GM18858 (cell line): ENCODE measurements around the gene IGF2BP2.

Experiments
- ATAC-seq: cut with Tn5 transposase; IDR thresholded peaks from one replicate; pipeline ENCODE4 v1.9.1; 2021; ENCODE audit not compliant: unreplicated experiment

The IGF2BP2 gene

DNA sequence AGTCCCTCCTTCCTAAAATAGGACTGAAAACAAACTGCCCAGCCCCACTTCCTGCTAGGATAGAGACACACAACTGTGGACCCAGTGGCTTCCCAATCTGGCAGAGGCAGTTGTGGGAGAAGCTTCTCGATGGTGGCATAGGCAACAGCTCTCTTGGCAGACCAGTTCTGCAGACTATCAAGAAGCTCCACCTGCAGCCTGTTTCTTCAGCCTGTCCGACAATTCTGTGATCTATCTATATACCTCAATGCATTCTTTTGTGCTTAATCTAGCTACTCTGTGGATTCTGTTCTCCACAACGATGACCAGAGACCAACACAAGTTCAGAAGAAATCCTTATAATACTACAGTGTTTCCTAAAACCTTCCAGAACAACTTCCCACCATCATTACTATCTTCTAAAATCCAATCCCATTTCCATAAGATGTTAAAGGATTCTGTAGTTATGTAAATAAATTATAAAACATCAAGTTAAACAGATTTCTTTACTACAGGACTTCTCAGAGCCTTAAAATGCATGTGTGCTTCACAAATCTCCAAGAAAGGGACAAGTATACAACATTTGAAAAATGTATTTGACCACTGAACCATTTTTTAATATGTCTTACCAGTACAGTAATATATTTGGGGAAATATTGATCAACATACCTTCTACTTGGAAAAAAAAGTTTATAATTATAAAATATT, 57.7 kb downstream of the IGF2BP2 start:
- ATAC-seq: no peak

DNA sequence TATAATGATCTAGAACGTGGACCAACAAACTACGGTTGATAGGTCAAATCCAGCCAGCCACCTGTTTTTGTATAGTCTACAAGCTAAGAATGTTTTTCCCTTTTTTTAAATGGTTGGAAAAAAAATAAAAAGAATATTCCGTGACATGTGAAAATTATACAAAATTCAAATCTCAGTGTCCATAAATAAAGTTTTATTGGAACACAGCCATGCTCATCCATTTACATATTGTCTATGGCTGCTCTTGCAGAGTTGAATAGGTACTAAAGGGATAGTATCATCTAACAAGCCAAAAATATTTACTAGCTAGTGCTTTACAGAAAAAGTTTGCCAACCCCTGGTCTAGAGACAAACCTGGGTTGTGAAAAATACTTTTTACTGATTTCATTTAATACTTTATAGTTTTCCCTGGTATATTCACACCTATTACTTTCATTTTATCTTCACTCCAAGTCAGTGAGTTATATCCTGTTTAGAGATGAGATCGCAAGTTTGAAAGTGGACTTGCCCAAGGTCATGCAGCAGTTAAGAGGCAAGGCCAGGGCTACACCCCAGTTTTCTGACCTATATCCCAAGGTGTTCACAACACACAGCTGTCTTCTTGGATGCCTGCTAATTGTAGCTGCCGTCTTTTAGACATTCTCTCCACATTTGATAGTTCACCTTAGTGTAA, 58.4 kb downstream of the IGF2BP2 start:
- ATAC-seq: no peak

DNA sequence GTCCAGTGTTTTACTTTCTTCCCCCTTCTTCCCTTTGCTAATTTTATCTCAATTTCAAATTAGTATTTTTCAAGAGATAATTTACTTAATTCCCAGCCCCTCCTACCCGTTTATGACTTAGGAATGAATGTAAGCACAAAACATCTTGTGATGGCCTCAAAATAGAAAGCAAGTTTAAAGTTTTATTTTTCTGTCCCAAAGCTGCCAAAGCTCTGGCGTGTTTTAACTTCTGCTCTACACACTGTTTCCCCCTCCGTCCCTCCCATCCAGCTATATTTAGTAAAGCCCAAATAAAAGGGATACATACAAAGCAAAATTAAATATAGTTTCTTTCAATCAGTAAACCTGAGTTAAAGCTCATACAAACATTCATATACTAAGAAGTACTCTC, 59.9 kb downstream of the IGF2BP2 start:
- ATAC-seq: no peak

DNA sequence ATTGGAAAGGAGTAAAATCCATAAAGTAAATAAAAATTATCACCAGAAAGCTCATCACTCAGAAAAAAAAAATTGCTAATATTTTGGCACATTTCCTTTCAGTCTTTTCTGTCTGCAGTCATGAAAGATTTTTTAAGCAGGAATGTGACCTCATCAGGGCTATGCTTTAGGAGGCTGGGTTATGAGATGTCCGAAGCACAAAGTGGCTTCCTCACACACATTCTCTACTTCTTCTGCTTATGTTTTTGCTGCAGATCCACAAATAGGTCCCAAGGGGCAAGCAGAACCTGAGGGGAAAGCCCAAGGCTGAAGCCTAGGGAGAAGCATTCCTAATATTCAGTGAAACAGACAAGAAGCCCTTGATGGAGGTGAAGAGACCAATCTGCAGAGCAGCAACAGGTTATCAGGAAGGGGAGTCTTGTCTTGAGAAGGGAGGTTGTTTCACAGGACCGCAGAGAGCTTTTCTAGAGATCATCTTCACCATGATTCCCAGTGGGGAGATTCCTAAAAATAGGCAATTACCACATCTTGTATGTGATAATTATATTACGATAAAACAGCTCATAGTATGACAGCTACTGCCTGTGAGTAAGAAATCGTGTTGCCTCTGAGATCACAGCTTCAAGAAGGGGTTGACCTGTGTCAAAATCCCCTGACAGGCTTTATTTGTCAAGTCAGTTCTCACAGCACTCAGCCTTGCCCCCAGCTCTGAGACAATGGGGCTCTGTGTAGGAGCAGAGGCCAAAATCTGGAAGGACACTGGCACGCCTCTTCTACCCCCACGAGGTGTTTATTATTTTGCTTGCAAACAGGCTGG, 60.5 kb downstream of the IGF2BP2 start:
- no peak for ATAC-seq

DNA sequence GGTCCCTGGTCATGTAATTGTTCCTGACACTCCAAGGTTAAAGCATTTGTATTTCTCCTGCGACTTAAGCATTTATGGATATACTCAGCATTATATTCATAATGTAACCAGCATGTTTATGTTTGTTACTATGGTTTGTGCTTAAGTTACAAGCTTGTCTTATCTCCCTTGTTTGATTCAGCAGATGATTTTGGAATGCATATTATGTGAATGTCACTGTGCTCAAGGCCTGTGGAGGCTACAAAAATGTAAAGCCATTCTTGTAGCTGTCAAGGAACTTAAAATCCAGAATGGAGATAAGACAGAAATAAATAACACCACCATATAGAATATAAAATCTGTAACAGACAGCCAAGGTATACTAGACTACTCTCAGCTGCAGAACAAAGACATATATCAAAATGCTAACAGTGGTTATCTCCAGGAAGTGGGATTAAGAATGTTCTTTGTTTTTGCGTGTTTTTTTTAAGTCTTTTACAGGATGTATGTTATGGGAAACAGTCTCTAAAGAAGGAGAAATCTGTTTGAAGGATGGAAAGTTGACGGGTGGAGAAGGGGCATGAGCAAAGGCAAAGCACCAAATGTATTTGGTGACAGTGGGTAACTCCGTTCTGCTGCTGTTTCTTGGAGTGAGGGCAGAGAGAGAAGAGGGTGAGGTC, 61.4 kb downstream of the IGF2BP2 start:
- ATAC-seq: no peak

DNA sequence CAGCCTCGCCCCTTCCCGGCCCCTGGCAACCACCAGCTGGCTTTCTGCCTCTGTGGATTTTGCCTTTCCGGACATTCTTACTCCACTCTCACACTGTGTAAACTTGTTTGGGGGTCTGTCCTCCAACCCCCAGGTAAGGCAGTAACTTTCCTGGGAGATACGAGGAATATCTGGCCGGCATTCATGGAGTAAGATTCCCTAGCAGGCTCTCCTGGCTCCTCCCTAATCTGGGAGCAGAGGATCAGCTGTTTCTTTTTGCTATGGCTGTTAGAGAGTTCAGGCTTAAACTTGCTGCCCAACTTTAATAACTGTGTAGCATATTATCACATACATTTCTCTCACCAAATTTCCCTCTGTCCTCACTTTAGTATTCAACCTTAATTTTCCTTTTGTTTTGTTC, 64.3 kb downstream of the IGF2BP2 start:
- no peak for ATAC-seq

DNA sequence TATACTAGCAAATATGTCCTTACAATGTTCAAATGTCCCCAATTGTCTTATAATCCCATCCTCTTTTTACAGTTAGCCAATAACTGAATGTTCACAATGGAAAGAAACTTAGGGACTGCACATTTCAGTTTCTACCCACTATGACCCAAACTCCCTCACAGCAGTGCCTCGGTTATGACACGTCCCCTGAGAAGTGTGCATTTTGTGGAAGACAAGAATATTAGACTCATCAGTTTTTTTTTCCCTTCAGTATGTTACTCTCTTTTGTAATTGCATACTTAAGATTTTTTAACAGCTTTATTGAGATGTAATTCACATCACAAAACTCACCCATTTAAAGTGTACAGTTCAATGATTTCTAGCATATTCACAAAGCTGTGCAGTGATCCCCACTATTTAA, 64.8 kb downstream of the IGF2BP2 start:
- ATAC-seq: no peak

DNA sequence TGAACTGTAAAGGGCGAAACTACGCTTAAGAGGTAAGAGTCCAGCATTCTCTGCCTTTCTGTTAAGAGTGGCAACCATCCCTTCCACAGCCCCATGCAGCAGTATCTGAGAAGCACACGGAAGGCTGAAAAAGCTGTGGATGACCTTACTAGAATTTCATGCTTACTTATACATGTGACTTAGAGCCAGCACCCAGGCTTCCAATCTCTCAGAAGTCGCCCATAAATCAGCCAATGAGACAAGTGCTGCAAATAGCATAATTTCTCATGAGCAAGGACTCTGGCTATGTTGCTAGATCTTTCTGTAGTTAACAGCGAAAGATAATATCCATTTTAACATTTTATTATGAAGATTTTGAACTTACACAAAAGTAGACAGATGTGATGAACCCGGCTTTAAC, 65.3 kb downstream of the IGF2BP2 start:
- ATAC-seq: no peak

DNA sequence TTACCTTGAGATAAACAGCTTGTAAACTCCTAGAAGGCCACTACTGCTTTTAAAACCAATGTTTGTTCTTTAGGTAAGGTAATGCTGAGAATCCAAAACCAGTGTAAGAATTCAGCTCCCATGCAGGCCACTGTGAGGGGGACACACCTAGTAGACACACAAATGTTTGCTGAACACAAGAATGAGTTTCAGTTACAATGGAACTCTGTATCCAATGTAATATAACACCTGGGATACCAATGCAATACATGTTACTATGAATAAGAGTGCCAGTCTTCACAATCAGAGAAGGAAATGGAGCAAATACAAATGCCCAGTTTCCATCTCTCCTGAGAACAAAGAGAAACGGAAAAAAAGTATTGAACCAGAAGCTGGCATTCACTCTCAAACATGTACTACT, 65.9 kb downstream of the IGF2BP2 start:
- ATAC-seq: no peak

DNA sequence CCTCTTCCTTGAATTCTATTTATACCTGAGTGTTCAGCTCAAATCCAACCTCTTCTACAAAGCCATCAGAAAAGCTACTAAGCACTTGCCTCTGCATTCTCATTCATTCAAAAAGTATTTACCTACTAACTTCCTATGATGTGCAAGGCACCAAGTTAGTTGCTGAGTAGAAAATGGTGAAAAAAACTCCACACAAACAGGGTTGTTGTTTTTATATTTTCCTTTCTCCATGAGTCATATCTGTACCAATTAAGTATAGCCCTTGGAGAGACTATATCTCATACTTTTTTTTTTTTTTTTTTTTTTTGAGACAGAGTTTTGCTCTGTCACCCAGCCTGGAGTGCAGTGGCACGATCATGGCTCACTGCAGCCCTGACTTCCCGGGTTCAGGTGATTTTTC, 67.7 kb downstream of the IGF2BP2 start:
- no peak for ATAC-seq

DNA sequence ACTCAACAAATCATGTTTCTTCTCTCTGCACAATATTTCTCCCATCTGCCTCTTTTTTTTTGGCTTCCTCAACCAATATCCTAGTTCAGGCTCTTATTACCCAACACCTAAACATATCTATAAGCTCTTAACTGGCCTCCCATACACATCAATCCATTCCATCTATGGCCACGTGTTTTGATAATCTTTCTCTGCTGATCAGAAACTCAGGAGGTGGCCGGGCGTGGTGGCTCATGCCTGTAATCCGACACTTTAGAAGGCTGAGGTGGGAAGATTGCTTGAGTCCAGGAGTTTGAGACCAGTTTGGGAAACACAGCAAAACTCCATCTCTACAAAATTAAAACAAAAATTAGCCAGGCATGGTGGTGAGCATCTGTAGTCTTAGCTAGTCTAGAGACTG, 68.4 kb downstream of the IGF2BP2 start:
- no peak for ATAC-seq

DNA sequence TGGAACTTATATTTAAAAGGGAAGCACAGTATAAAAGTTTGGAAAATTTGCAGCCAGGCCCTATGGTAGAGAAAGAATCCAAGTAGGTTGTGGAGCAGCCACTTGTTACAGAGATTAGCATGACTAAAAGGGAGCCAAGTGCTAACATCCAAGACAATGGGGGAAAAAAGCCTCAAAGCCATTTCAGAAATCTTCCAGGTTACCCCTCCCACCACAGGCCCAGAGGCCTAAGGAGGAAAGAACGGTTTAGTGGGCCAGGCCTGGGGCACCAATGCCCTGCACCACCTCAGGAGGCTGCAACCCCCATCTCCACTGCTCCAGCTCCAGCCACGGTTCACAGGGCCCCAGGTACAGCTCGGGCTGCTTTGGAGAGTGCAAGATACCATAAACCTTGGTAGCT, 69.9 kb downstream of the IGF2BP2 start:
- ATAC-seq: no peak

DNA sequence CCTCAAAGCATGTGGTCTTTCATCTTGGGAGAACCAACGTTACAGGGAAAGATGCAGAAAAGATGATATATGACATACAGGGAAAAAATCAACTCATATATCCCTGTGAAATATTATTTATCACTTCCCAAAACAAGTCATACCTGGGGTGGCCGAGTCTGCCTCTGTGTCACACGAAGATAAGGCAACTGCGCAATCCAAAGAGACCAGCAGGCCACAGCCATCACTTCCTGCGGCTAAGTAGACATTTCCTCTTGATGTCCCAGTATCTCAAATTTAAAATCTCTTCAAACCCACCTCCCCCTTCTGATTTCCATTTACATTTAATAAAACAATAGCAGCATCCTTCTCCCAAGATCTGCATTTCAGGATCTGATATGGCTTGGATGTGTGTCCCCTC, 71.5 kb downstream of the IGF2BP2 start:
- no peak for ATAC-seq

DNA sequence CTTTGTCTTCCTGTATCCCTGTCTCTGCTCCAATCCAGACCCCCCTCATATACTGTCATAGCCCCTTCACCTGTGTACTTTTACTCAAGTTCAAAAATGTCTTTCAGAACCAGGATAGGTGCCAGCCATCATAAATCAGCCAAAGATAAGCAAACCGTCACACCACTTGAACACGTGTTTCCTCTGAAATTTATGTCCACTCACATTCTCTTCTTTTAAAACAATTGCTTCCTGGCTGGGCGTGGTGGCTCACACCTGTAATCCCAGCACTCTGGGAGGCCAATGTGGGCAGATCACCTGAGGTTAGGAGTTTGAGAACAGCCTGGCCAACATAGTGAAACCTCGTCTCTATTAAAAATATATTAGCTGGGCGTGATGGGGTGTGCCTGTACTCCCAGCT, 74.1 kb downstream of the IGF2BP2 start:
- ATAC-seq: no peak

DNA sequence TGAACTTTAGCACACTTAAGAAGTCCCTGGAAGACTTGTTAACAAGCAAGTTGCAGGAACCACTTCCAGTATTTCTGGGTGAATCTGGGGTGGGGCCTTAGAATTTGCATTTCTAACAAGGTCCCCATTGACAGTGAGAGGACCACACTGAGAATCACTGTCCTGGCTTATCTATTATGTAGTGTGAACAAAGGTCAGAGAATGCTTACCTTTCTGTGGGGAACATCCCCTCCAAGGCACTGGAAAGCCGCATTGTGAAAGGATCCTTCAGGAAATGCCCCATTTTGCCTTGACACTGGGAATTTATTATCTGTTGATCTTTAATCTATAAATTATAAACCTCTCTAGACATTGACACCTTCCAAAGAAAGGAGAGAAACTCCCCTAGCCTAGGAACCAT, 74.8 kb downstream of the IGF2BP2 start:
- ATAC-seq: no peak

DNA sequence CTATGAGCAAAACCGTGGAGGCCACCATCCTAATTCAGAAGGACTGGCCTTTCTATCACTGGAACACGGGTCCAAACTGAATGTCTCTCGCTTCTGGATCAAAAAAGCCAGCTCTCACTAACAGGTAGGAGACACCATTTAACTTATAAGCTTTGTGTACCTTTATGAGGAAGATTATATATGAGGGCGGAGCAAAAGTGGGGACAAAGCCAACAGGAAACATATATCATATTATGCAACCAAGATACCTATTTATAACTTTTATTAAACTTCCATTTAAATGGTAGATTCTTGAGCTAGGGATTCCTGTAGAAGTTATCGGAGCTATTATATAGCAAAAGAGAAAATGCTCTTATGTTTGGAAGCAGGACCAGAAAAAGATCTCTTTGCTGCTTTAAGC, 78.4 kb downstream of the IGF2BP2 start:
- ATAC-seq: no peak

DNA sequence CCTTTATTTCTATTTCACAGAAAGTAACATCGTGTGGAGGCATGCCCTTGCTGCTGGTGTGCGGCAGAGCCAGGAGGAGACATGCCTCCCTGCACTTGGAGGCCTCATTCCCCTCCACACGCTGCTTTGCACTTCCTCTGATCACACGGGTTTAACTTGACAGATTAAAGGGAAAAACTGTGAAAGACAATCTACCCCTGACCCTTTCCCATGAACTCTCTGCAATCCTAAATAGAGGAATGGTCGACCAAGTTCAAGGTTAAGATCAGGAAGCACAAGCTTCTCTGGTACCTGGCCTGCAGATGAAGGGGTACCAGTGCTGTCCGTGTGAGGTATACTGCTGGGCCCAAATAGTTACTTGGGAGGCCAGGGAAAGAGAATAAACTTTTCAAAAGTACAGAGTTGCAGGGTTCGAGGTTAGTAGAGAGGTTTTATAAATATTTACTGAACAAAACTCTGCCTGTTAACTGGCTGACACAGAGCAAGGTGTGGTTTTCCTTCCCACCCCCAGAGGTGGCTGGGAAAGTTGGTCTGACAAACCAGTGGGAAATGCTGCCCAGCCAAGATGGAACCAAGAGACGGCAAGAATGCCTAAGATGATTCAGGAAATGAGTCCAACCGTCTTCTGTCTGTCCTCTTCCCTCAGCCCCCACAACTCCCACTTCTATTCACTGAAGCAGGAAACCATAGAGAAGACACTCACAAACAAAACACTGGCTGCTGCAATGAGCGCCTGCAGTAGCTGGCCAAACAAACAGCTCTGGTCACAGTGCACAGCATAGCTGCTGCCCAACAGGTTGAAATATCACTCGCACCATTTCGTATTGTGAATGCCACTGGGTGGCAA, 79.6 kb downstream of the IGF2BP2 start:
- ATAC-seq: peak; percentile 61

DNA sequence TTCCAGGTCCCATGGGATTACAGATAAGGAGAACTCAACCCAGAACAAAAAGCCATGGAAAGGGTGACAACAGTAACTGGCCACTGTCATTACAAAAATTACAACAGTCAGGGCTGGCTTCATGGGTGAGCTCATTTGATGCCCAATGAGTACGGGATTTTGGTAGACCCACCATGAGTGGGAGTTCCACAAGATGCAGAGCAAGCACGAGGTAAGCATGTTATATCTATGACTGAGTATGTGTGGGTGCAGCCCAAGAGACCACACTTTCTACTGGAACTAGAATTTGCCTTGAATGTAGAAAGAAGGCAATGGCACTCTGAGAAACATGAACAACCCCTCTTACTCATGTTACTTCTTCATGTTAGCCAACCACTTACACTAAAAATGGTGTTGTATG, 83.3 kb downstream of the IGF2BP2 start:
- no peak for ATAC-seq

DNA sequence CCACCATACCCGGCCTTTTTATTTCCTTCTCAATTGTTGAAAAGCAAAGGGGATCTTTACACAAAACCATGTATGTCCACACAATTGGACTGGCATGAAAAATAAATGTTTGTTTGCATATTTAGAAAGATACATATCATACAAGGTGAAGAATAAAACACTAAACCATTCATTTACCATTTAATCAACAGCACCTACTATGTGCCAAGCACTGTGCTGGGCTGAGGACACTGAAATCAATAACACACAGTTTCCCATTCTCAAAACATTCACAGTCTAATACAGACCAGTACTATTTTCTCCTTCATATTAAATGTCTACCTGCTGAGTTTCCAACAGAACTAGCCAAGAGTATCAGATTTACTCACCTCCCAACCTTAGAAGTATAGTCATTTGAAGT, 84.7 kb downstream of the IGF2BP2 start:
- ATAC-seq: no peak

DNA sequence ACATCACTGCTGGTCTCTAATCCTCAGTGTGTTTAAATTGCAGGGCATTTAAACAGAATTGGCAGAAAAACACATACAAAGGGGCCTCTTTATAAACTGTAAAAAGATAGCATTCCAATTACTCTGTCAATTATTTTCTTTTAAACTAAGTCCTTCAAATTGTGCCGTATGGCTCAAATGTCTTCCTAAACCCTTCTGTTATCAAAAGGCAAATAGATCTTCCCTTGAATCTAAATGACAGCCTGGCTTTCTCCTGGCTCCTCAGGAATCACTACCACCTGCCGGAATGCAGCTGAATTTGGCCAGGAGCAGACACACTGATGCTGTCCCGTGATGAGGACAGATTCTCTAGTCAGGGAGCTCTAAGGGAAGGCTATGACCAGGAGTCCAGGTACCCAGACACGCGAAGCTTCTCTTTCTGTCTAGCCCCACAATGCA, 85.6 kb downstream of the IGF2BP2 start:
- ATAC-seq: no peak
